GM12801 (cell line): ENCODE measurements around the gene SLC4A9.

Source experiments
- CTCF ChIP-seq: IDR thresholded peaks from one replicate; pipeline ENCODE4 v1.5.1; 2011; ENCODE audit warnings: control low read depth; ENCODE audit not compliant: insufficient read length; ENCODE audit errors: extremely low read depth

SLC4A9 gene

GRCh38 chr5:140345919-140346347 lies 14.1 kb upstream of the SLC4A9 start:
- TF ChIP-seq CTCF = no peak

GRCh38 chr5:140346348-140347221 lies 13.4 kb upstream of the SLC4A9 start, which contains the start of gene HBEGF:
HBEGF (minus strand) TSS chr5:140346603; CDS start chr5:140346328, 275 bp downstream.
- TF ChIP-seq CTCF = no peak

- TF ChIP-seq CTCF = no peak
Observed at GRCh38 chr5:140347360-140347759, 12.6 kb upstream of the SLC4A9 start.

GRCh38 chr5:140348104-140348503 lies 11.9 kb upstream of the SLC4A9 start:
- TF ChIP-seq CTCF = no peak

- TF ChIP-seq CTCF = no peak
Observed at GRCh38 chr5:140349244-140349643, 10.8 kb upstream of the SLC4A9 start.

- no peak for TF ChIP-seq CTCF
Observed at GRCh38 chr5:140351609-140352334, 8.2 kb upstream of the SLC4A9 start.

GRCh38 chr5:140355546-140355945 lies 4.4 kb upstream of the SLC4A9 start:
- no peak for TF ChIP-seq CTCF
